NCI-H748 (cell line): ENCODE measurements around the gene ALOX15.
"Not testable (repeated sequence)": the region's sequence is repeated elsewhere in the genome, so short reads cannot be mapped to it uniquely, and the experiment has no call there.

ENCODE experiments used
- DNase-seq: peaks from one replicate; lab custom pipeline; 2025; ENCODE audit not compliant: unreplicated experiment; lab: John Stamatoyannopoulos, UW

The ALOX15 gene

GRCh38 chr17:4594931-4595684 is 46.4 kb downstream of the ALOX15 start:
- DNase-seq = peak; percentile 21

GRCh38 chr17:4594406-4594805 is 47.1 kb downstream of the ALOX15 start:
- no peak for DNase-seq

GRCh38 chr17:4593021-4593421 is 48.5 kb downstream of the ALOX15 start:
- DNase-seq = no peak

GRCh38 chr17:4592240-4593005 is 49.1 kb downstream of the ALOX15 start:
- DNase-seq = no peak

- DNase-seq = no peak
Observed at GRCh38 chr17:4591529-4591928, 49.9 kb downstream of the ALOX15 start.

GRCh38 chr17:4590981-4591453 is 50.5 kb downstream of the ALOX15 start:
- DNase-seq = no peak

GRCh38 chr17:4590042-4590441 is 51.4 kb downstream of the ALOX15 start:
- not testable (repeated sequence) for DNase-seq

GRCh38 chr17:4588898-4589625 is 52.4 kb downstream of the ALOX15 start:
- no peak for DNase-seq

GRCh38 chr17:4588391-4588790 is 53.1 kb downstream of the ALOX15 start:
- DNase-seq = no peak

- no peak for DNase-seq
Observed at GRCh38 chr17:4587803-4588202, 53.7 kb downstream of the ALOX15 start.

GRCh38 chr17:4587195-4587594 is 54.3 kb downstream of the ALOX15 start:
- no peak for DNase-seq

- DNase-seq = no peak
Observed at GRCh38 chr17:4586043-4586442, 55.4 kb downstream of the ALOX15 start.

GRCh38 chr17:4585638-4585994 is 55.9 kb downstream of the ALOX15 start:
- DNase-seq = no peak

- no peak for DNase-seq
Observed at GRCh38 chr17:4584917-4585637, 56.4 kb downstream of the ALOX15 start.

GRCh38 chr17:4584101-4584916 is 57.2 kb downstream of the ALOX15 start, which contains the start of gene SMTNL2:
Gene SMTNL2 (plus strand): TSS chr17:4584529. CDS start chr17:4584606, 77 bp downstream.
- DNase-seq = peak; percentile 67

GRCh38 chr17:4583782-4584100 is 57.7 kb downstream of the ALOX15 start:
- DNase-seq = peak; percentile 69

- DNase-seq = no peak
Observed at GRCh38 chr17:4583206-4583605, 58.3 kb downstream of the ALOX15 start.

- DNase-seq = no peak
Observed at GRCh38 chr17:4582691-4583090, 58.8 kb downstream of the ALOX15 start.

- DNase-seq = no peak
Observed at GRCh38 chr17:4582101-4582501, 59.4 kb downstream of the ALOX15 start.
